ENCODE measurements around the gene NFIC.

Gene NFIC

DNA sequence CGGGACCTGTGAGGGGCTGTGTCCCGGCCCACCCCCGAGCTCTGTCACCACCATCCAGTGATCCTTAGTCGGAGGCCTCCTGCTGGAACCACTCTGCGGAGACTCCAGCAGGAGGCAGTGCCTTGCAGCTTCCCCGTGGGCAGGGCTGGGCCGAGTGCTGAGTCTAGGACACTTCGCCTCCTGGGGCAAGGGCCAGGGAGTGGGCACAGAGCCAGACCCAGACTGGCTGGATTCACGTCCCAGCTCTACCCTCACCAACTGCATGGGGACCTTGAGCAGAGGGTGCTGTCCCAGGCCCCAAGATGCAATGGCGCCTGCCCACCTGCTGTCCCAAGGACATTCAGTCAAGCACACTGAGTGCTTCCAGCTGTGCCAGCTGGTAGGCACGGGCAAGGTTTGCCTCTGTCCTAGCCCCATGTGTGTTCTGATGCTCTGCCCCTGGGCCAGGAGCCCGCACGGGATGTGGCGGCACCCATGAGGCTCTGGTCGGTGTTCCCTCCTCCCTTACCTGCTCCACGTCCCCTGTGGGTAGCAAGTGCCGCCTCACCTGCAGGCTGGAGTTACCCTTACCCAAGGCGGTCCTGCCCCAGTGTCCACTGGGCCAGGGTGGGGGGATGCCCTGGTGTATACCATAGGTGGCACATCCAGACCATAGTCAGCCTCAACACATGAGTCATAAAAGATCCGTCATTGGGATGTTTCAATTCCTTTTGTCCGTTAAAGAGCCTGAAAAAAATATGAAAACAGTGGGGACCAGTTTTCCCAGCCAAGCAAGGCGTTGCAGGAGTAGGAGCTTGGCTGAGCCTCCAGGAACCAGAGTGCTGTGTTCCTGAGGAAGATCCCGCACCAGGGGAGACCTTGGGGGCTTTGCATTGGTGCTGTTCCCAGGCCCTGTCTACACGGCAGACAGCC, 147.1 kb downstream of the NFIC start:
- no peak for DNase-seq (ENCODE audit: low read depth)
- no peak overlapping the region for H3K4me3 ChIP-seq (ENCODE audit: low read depth, low read length)
- TF ChIP-seq, protein P1, sequence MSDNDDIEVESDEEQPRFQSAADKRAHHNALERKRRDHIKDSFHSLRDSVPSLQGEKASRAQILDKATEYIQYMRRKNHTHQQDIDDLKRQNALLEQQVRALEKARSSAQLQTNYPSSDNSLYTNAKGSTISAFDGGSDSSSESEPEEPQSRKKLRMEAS (IDR thresholded peaks at IDR 0.05; ENCODE audit: low read depth, low read length) = no peak
- no peak for TF ChIP-seq POLR2A (IDR thresholded peaks at IDR 0.05; ENCODE audit: extremely low read depth, insufficient read length)
- TF ChIP-seq, protein P2, sequence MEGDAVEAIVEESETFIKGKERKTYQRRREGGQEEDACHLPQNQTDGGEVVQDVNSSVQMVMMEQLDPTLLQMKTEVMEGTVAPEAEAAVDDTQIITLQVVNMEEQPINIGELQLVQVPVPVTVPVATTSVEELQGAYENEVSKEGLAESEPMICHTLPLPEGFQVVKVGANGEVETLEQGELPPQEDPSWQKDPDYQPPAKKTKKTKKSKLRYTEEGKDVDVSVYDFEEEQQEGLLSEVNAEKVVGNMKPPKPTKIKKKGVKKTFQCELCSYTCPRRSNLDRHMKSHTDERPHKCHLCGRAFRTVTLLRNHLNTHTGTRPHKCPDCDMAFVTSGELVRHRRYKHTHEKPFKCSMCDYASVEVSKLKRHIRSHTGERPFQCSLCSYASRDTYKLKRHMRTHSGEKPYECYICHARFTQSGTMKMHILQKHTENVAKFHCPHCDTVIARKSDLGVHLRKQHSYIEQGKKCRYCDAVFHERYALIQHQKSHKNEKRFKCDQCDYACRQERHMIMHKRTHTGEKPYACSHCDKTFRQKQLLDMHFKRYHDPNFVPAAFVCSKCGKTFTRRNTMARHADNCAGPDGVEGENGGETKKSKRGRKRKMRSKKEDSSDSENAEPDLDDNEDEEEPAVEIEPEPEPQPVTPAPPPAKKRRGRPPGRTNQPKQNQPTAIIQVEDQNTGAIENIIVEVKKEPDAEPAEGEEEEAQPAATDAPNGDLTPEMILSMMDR (IDR thresholded peaks at IDR 0.05; ENCODE audit: low read depth, low read length) = no peak
- no peak for TF ChIP-seq MYC (IDR thresholded peaks at IDR 0.05; ENCODE audit: low read depth, low read length)

DNA sequence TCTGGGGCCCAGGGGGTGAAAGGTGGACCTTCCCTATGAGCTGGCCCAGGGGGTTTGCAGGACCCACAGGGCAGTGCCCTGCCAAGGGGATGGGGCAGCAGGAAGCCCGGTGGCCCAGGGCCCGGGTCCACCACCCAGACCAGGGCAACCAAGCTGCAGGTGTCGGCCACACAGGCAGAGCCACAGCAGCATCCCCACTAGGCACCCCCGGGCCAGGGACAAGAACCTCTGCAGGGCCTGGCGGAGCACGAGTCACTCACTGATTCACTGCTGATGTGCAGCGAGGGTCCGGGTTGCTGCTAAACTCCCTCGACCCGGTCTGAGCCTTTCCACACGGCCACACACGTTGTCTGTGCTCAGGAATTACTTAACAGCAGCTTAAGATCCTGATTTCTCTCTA, 148.5 kb downstream of the NFIC start:
- TF ChIP-seq, protein P2 (IDR thresholded peaks at IDR 0.05; ENCODE audit: low read depth, low read length) = no peak
- TF ChIP-seq, protein P1 (IDR thresholded peaks at IDR 0.05; ENCODE audit: low read depth, low read length) = no peak
- TF ChIP-seq POLR2A (IDR thresholded peaks at IDR 0.05; ENCODE audit: extremely low read depth, insufficient read length) (no peak), MYC (IDR thresholded peaks at IDR 0.05; ENCODE audit: low read depth, low read length) (no peak)
- no peak overlapping the region for H3K4me3 ChIP-seq (ENCODE audit: low read depth, low read length)
- no peak for DNase-seq (ENCODE audit: low read depth)

DNA sequence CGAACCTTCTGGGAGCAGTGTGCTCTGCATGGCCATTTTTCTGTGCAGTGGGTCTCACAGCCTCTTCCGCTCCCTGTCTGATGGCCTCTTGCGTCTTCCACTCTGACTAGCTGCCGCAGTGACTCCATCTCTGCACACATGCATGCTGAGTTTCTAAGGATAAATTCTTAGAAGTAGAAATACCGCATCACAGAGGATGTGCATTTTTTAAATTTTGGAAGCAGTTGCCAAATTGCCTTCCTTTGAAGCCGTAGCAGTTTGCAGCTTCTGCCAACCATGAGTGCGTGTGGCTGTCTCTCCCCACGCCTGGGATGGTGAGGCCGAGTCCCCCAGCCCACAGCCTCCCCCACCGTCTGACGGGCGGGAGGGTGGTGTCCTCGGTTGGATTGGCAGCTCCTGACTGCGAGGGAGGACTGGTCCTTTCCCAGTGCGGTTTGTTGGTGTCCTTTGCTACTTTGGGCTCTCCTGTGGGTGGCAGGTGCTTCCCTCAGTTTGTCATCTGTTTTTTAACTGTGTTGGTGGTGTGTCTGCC, 149.6 kb downstream of the NFIC start:
- DNase-seq (ENCODE audit: low read depth) = no peak

DNA sequence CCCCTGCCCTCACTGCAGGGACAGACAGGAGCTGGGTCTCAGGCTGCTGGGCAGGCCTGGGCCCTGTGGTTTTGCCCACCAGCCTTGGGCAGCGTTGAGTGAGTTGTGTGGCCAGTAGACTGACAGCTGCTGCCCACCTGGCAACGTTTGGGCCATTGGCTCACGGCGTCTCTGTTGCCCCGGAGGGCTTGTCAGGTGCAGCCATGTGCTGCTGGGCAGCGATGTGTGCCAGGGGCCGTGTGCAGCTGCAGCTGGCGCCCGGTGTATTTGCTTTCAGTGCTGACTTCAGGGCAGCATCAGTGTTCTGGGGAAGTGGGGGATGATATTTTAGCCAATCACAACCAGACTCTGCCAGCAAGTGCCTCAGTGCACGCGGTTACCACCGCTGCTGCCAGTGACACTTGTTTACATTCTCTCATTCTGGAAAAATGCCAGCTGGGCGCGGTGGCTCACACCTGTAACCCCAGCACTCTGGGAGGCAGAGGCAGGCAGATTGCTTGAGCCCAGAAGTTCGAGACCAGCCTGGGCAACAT, 150.4 kb downstream of the NFIC start:
- DNase-seq (ENCODE audit: low read depth) = no peak
- no peak overlapping the region for H3K4me3 ChIP-seq (ENCODE audit: low read depth, low read length)
- TF ChIP-seq, protein P1 (IDR thresholded peaks at IDR 0.05; ENCODE audit: low read depth, low read length) = no peak
- TF ChIP-seq MYC (IDR thresholded peaks at IDR 0.05; ENCODE audit: low read depth, low read length) = no peak
- TF ChIP-seq, protein P2 (IDR thresholded peaks at IDR 0.05; ENCODE audit: low read depth, low read length) = no peak
- no peak for TF ChIP-seq POLR2A (IDR thresholded peaks at IDR 0.05; ENCODE audit: extremely low read depth, insufficient read length)

More for the DNA sequence above, 149.6 kb downstream of the NFIC start:
- TF ChIP-seq MYC (IDR thresholded peaks at IDR 0.05; ENCODE audit: low read depth, low read length) (no peak), POLR2A (IDR thresholded peaks at IDR 0.05; ENCODE audit: extremely low read depth, insufficient read length) (no peak)
- TF ChIP-seq, protein P2 (IDR thresholded peaks at IDR 0.05; ENCODE audit: low read depth, low read length) = no peak
- TF ChIP-seq, protein P1 (IDR thresholded peaks at IDR 0.05; ENCODE audit: low read depth, low read length) = no peak
- H3K4me3 ChIP-seq (ENCODE audit: low read depth, low read length) = no peak overlapping the region

DNA sequence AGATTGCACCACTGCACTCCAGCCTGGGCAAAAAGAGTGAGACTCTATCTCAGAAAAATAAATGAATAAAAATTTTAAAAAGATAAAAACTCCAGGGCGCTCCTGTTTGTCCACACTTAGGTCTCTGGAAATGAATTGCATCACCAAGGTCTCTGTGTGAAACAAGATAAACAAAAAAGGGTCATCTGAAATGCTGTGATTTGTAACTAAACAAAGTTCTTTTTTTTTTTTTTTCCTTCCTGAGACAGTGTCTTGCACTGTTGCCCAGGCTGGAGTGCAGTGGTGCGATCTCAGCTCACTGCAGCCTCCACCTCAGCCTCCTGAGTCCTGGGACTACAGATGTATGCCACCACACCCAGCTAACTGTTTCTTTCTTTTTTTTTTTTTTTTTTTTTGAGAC, 151.3 kb downstream of the NFIC start:
- no peak for DNase-seq (ENCODE audit: low read depth)
- TF ChIP-seq, protein P2 (IDR thresholded peaks at IDR 0.05; ENCODE audit: low read depth, low read length) = no peak
- no peak for TF ChIP-seq POLR2A (IDR thresholded peaks at IDR 0.05; ENCODE audit: extremely low read depth, insufficient read length)
- TF ChIP-seq, protein P1 (IDR thresholded peaks at IDR 0.05; ENCODE audit: low read depth, low read length) = no peak
- TF ChIP-seq MYC (IDR thresholded peaks at IDR 0.05; ENCODE audit: low read depth, low read length) = no peak
- H3K4me3 ChIP-seq (ENCODE audit: low read depth, low read length) = no peak overlapping the region
